Renal pelvis (tissue), 4 donors: Measurements from ENCODE around the gene MAOB. TPM values are rescaled to one million over a fixed set of nuclear protein-coding genes. Genes with fewer than 3 reads are reported as not detected.
A peak's percentile ranks its signal among the peaks of the same experiment; 100 is the strongest.
"Not testable (repeated sequence)": the region's sequence is repeated elsewhere in the genome, so short reads cannot be mapped to it uniquely, and the experiment has no call there.

Source experiments
- DNase-seq: peaks from one replicate; pipeline ENCODE4 v3.0.0-alpha.2; 2013
- polyA plus RNA-seq, 3 donors: library from polyadenylated mRNA; unstranded; fragments of 120-200 nt; gene quantifications; one replicate each; pipeline ENCODE4 v1.2.1, GENCODE V29; 2013; ENCODE audit not compliant: insufficient read length in 3 of 3

The MAOB gene
- polyA plus RNA-seq, 3 donors, result 50.2 to 56.6 (median 55.3) TPM

DNA sequence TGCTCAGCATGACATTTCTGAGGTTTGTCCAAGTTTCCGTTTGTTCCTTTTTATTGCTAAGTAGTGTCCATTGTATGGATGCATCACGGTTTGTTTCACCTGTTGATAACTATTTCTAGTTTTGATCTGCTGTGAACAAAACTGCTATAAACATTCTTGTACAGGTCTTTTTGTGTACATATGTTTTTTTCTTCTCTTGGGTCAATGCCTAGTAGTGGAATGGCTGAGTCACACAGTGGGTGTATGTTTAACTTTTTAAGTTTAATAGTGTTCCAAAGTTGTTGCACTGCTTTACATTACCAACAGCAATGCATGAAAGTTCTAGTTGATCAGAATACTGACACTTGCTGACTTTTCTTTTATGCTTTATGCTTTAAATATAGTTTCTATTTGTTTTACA is 76.7 kb downstream of the MAOB start:
- no peak for DNase-seq

DNA sequence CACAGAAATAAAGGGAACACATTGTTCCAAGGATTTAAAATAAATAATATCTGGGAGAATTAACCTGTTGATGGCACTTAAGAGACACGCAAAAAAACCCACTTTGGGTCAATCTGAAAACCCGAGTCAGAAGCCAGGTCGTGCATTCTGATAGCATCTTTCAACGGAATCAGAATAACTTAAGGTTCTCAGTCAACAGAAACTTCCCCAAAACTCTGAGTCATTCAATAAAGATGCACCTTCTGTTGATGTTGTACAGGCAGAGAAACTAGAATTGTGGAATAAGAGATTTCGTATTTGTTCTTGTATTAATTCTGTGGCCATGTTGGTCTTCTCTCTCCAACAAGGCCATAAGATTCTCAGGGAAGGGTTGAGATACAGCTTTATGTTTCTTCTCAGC is 78.2 kb downstream of the MAOB start:
- no peak for DNase-seq

DNA sequence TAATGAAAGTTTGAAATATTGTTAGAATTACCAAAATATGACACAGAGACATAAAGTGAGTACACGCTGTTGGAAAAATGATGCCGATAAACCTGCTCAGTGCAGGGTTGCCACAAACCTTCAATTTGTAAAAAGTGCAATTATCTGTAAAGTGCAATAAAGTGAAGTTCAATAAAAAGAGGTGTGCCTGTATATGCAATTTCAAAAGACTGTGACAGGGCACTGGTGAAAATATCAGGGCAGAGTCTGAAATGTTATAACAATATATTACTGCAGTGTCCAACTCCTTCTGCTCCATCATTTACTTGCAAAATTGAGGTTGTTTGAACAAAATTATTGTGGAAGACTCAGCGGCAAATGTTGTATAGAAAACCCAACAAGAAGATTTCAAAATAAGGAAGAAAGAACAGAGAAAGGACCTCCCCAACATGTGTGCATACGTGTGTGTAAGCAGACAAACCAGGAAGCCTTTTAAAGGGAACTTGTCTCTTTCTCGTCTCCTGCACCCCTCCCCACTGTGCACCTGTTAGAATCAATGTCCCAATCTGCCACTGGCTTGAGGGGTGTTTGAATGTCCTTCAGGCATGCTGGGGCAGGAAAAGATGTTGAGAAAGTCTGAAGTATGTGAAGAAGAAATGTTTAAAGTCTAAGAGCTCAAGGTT is 96.2 kb downstream of the MAOB start:
- DNase-seq, result no peak

DNA sequence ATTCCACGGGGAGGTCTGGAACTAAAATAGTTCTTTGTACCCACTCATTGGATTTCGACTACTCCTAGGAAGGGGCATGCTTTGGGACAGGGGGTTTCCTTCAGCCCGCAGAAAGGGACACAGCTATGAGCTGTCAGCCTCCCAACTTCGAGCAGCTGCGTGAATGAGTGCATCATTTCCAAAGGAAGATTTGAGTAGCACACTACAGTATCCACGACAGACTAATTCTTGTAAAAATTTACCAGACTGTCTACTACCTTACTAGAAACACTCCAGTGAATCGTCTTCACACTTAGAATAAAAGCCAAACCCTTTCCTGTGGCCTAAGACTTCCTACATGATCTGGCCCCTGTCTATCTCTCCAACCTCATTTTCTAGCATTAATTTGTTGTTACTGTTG is 124.2 kb downstream of the MAOB start:
- no peak for DNase-seq

DNA sequence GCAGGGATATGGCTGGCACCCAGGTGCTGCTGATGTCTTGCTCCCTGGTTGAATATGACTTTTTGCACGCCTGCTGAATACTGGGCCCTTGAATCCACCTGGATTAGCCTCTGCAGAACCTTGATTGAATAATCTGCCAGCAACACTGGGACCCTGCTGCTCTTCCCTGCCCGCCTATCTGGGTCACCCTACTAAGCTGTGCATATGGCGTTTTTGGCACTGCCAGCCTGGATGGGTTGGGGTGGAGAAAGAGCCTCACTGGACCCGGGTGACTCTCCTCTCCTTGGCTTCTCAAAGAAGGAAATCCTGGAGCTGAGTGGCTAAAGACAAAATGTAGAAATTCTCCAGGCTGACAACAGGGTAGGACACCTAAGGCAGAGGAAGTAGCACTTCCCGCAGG is 126.2 kb downstream of the MAOB start:
- DNase-seq, result no peak

DNA sequence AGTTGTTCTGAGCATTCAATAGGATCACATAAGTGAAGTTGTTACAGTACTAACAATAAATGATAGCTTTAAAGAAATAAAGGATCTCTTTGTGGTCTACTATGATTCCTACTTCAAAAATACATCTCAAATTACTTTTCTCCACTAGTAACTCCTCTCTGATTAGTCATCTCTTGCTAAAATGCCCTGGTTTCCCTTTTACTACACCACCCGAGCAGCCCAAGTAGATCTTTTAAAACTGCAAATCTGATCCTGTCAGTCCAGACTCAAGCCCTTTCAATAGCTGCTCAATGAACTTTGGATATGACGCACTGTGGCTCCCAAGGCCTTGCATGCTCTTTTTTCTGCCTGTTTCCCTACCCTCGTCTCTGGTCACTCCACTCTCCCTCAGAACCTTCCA is 128.6 kb downstream of the MAOB start:
- DNase-seq, result no peak

DNA sequence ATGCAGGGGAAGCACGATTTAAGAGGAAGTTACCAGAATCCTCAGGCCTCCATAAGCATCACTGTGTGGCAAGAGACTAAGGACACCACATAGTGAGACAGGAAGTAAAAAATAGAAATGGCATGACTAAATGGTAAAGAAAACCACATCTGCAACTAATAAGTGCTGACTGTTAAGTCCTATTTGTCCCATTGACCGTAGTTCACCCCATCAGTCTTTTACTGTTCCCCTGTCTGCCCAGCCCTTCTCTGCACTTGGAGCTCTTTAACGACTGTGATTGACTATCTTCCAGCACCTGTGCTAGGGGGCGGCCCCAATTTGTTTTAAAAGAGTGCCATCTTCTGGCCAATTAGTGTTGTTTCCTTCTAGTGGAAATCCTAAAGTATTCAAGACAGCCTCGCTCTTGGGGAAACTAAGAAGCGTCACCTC is 132.0 kb downstream of the MAOB start:
- peak; percentile 39 for DNase-seq

DNA sequence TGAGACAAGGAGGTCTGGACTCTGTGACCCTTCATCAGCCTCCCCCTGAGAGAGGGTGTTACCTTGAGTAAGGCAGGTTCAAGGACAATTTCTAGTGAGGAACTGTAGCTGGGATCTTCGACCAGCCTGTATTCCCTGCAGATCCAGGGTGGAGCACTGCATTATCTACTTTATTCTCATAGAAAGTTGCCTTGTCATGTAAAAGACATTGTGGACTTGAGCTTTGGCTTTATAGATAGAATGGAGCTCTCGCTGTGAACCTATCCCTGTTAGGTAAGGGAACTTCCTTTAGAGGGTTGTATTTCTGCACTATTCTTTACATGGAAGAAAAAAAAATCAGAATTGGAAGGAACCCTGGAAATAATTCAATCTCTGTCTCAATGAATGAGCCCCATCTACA is 134.8 kb downstream of the MAOB start:
- DNase-seq, result no peak

DNA sequence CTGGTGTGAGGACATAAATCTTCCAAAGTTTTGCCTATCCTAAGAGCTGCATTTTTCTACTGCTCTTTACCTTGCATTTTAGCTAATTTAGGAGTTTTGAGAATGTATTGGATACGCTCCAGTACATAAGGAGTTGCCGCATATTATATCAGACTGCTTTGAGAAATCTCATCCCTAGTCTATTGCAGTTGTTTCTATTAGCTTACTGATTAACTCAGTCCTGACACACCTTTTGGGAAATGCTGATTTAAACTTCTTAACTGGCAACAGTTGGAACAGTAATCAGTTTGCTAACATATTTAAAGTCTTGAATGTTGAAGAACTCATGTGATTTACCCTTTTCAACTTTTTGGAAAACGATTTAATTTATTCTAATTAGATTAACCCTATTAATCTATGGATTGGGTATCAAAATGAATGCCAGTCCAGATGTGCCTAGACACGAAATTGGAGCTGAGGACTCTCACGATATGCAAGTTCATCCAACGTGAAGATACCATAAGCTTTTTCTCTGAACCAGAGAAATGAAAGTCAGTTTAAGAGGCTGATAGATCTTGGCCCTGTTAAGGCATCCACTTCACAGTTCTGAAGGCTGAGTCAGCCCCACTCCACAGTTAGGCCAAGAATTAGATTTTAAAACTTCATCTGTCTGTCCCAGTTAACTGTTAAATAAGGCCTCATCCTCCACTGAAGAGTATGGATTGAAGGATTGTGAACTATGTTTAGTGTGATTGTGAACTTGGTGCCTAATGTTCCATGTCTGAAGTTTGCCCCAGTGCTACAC is 136.1 kb downstream of the MAOB start:
- DNase-seq, result no peak

DNA sequence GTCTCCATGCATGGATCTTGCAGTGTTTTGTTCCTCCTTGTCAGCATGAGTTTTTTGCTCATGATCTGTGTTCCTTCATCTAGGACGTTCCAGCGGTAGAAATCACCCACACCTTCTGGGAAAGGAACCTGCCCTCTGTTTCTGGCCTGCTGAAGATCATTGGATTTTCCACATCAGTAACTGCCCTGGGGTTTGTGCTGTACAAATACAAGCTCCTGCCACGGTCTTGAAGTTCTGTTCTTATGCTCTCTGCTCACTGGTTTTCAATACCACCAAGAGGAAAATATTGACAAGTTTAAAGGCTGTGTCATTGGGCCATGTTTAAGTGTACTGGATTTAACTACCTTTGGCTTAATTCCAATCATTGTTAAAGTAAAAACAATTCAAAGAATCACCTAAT is 138.0 kb downstream of the MAOB start:
- DNase-seq, result no peak

DNA sequence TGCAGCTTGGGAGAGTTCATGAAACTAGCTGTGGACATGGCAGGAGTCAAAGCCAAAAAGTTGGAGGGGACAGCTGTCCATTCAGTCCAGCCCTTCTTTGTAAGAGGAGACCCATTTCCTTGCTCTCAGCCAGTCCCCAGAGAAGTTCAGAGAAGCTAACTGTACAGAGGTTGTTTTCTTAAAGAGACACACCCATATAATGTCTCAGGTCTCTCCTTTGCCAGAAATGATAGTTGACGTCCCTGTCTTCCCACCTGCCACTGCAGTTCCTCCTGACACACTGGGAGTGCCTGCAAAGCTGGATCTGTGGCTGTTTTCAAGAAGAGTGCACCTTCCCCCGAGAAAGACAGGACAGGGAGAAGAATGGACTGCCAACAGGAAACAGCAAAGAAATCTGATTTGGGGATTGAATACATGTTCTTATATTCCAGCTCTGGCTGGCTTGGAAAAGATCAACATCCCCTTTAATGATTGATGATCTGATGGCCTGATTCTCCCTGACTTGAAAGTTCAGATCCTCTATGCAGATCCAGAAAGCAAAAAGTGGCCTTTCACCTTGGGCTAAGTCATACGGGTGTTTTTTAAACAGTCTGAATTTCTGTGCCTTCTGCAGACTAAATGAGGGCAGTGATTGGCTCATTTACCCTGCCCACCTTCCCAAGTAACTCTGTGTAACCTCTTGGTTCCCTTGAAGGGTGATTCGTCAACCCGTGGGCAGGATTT is 139.0 kb downstream of the MAOB start:
- no peak for DNase-seq

DNA sequence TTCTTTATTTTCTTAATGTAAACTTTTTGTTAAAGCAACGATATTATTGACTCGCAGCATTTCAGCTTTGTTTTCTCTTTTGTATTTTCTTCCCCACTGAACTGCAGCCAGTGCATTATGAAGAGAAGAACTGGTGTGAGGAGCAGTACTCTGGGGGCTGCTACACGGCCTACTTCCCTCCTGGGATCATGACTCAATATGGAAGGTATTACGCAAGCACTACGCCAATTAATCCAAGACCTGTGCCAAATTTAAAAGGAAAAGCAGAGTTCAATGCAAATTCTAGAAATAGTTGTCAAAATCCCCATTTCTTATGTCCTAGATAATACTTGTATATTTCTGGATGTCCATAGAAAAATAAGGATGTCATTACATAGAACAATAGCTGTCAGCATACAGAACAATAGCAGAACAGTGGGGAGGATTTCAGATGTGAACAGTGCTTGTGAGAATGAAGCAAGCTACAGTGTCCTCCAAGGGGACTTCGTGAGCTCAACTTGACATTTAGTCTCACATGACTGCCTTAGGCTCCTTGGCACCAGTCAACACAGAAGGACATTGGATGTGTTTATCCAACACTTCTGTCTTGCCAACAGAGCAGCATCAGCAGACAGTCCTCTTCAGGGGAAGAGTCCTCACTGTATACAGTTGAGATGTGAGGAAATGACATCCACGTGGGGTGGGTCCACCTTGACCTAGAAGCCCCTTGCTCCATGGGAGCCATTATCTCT is 140.2 kb downstream of the MAOB start:
- no peak for DNase-seq

DNA sequence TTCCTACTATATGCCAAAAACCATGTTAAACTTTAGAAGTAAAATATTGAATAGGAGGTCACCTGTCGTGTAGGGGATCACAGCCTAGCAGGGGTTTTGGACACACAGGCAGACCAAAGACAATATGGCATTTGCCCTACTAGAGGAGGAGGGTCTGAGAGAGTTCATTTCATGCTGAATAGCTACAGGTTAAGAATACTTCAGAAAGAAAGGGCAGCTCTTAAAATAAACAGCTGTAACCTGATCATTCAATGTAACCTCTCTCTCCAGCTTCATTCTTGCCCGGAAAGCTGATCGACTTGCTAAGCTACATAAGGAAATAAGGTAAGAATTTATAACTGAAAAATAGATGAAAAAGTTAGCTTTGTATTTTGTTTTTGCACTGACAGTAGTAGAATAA is 146.3 kb downstream of the MAOB start:
- no peak for DNase-seq

DNA sequence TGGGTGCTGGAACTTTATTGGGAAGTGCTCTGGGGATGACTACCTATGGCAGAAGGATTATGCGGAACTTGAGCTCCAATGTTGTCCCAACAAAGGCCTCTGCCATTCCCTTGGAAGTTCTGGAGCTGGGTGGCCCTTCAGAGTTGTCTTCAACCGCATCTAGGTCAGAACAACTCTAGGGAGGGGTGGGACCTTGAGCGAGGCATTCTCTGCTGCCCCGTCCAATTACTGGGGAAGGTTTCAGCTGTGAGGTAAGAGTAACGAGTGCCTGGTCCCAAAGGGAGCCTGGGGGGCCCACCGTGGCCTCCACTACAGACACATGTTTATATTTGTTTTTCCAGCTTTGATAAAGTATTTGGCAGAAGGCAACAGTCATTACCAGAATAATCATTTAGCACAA is 146.7 kb downstream of the MAOB start:
- DNase-seq, result no peak

DNA sequence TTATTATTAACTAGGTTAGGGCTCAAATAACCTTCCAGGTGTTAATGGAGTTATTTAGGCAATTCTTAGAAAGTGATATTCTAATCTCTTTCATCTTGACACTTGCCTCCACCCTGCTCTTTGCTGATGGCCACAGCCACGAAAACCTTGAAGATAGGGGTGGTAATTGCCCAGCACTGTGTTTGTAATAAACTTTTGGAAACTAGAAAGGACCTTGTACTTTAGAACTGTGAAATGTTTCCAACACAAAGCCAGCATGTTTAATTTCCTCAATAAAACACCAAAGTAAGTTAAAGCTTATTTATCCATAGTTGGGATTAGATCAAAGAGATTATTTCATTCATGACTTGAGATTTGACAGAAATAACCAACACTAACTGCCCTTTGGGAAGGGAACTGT is 147.8 kb downstream of the MAOB start:
- DNase-seq, result no peak

DNA sequence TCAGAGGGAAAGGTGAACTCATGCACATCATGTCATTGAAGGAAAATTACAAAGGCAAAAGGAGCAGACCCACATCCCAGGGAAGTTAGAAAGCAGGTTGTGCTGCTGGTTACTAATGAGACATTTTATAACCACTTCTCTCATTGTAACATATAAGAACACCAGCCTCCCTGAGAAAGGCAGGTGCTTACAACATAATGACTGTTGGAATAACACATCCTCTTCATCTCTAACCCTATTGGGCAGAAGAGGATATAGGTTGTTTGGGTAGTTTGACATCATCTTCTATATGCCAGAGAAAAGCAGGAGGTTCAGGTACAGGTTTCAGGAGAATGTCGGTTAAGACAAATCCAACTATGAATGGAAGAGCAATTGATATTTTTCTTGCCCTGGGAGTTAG is 148.6 kb downstream of the MAOB start:
- DNase-seq, result no peak

DNA sequence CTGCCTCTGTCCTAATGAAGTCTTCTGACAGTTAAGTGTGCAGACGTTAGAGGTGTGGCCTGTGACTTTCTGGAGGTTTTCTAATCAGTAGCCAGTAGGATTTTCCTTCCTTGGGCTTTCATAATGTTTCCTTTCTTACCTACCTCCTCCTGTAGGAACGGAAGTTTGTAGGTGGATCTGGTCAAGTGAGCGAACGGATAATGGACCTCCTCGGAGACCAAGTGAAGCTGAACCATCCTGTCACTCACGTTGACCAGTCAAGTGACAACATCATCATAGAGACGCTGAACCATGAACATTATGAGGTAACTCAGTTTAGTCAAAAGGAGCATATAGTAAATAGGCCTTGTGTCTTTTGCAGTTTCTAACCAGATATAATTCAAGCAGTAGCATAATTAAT is 151.2 kb downstream of the MAOB start:
- DNase-seq, result no peak

DNA sequence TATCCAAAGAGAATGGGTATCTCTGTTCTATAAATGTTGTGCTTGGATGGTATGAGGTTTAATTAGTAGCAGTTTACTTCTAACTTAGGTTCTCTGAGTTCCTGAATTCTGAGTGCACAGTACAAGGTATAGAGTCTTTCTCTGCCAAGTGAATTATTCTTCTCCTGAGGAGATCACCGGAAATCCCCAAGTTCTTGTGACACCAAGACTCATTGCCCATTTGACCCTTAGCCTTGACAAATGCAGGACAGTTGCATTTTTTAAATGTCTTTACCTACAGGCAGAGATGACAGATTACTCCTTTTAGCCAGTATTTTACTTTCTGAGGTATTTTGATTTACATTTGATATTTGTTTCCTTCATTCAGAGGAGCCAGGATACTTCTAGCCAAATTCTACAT is 153.3 kb downstream of the MAOB start:
- DNase-seq, result no peak

DNA sequence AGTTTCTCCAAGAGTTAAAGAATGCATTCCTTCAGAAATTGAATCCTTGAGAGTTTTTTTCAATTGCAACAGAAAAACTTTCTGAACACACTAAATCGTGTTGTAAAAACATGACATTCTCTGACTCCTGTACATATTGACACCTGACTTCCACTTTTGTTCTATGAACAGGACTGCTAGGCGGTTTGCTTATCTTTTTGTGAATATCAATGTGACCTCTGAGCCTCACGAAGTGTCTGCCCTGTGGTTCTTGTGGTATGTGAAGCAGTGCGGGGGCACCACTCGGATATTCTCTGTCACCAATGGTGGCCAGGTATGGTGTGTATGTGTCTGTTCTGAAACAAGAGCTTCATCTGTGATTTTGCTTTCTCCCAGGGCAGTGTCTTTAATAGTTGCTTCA is 154.2 kb downstream of the MAOB start:
- DNase-seq, result no peak

DNA sequence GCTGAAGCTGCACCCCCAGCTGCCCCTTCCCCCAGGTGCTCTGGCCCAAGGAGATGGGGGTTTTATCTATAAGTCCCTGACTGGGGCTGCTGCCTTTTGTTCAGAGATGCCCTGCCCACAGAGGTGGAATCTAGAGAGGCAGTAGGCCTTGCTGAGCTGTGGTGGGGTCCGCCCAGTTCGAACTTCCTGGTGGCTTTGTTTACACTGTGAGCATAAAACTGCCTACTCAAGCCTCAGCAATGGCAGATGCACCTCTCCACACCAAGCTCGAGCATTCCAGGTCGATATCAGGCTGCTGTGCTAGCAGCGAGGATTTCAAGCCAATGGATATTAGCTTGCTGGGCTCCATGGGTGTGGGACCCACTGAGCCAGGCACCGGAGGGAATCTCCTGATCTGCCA is 155.0 kb downstream of the MAOB start:
- not testable (repeated sequence) for DNase-seq

DNA sequence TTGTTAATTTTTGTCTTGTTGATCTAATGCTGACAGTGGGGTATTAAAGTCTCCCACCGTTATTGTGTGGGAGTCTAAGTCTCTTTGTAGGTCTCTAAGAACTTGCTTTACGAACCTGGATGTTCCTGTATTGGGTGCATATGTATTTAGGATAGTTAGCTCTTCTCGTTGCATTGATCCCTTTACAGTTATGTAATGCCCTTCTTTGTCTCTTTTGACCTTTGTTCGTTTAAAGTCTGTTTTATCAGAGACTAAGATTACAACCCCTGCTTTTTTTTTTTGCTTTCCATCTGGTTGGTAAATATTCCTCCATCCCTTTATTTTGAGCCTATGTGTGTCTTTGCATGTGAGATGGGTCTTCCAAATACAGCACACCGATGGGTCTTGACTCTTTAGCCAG is 157.0 kb downstream of the MAOB start:
- DNase-seq, result not testable (repeated sequence)

DNA sequence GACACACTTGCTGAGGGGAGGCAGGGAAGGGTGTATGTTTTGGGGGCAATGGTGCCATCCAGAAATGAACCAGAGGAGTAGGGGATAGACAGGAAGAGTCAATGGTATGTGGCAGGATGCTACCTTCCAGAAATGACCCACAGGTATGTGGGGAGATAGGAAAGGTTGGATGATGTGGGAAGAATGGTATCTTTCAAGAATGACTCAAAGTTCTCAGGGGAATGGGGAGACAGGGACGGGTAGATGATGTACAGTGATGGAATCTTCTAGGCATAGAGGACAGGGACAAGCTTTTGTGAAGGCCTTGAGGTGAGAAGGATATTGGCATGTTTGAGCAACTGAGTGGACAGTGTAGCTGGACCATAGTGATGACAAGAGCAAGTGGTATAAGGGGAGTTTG is 161.3 kb downstream of the MAOB start:
- DNase-seq, result no peak
